Measurements from ENCODE around the gene MYCL.

Gene MYCL

DNA sequence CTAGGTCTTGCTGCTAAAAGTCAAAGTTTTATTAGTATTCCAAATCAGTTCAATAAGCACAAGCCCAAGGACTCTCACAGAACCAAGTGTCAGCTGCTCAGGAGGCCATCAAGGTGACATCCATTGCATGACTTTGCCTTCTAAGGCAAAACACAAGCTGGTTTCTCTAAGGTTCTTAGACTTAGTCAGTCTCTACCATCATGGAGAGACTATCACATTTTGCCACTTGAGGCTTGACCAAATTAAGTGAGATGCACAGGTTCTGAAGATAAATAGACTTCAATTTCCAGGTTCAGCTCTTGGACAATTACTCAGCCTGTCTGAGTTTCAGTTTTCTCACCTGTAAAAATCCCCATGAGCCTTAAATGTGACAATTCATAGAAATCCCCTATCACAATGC, 47.4 kb downstream of the MYCL start:
- Histone ChIP-seq H3K4me2 (no peak overlapping the region), H4K20me1 (ENCODE audit: insufficient read depth) (no peaks in the 10 kb centered on the region), H3K4me3 (IDR thresholded peaks at IDR 0.05; ENCODE audit: insufficient read depth, low read depth, low read length) (no peak overlapping the region), H3K79me2 (ENCODE audit: insufficient read depth, low read depth) (peaks cover 10% of the 10 kb centered on the region; the same call in 1 of the 2 replicates), H3K9ac (no peak overlapping the region), H3K4me1 (ENCODE audit: low read depth, poor library complexity, severe bottlenecking) (peaks cover 28% of the 10 kb centered on the region), H3K27me3 (ENCODE audit: insufficient read depth, low read depth) (no peaks in the 10 kb centered on the region), H3K36me3 (ENCODE audit: insufficient read depth) (0 out of 2 replicates have a peak, but pooled peaks cover 6% of the 10 kb centered on the region), H3K27ac (no peak overlapping the region), H2AFZ (ENCODE audit: low read depth) (no peak overlapping the region)
- TF ChIP-seq, protein P1, sequence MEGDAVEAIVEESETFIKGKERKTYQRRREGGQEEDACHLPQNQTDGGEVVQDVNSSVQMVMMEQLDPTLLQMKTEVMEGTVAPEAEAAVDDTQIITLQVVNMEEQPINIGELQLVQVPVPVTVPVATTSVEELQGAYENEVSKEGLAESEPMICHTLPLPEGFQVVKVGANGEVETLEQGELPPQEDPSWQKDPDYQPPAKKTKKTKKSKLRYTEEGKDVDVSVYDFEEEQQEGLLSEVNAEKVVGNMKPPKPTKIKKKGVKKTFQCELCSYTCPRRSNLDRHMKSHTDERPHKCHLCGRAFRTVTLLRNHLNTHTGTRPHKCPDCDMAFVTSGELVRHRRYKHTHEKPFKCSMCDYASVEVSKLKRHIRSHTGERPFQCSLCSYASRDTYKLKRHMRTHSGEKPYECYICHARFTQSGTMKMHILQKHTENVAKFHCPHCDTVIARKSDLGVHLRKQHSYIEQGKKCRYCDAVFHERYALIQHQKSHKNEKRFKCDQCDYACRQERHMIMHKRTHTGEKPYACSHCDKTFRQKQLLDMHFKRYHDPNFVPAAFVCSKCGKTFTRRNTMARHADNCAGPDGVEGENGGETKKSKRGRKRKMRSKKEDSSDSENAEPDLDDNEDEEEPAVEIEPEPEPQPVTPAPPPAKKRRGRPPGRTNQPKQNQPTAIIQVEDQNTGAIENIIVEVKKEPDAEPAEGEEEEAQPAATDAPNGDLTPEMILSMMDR (conservative IDR thresholded peaks at IDR 0.05; ENCODE audit: low read depth, low read length): no peak

- H3K4me3 ChIP-seq (IDR thresholded peaks at IDR 0.05; ENCODE audit: insufficient read depth, low read depth, low read length): no peak overlapping the region
- no peak overlapping the region for H3K9ac ChIP-seq
- H3K4me2 ChIP-seq: no peak overlapping the region
- H4K20me1 ChIP-seq (ENCODE audit: insufficient read depth): no peaks in the 10 kb centered on the region
- TF ChIP-seq, protein P1 (conservative IDR thresholded peaks at IDR 0.05; ENCODE audit: low read depth, low read length): no peak
- no peak overlapping the region for H3K27ac ChIP-seq
- no peak overlapping the region for H2AFZ ChIP-seq (ENCODE audit: low read depth)
- H3K4me1 ChIP-seq (ENCODE audit: low read depth, poor library complexity, severe bottlenecking): peaks cover 40% of the 10 kb centered on the region
- H3K36me3 ChIP-seq (ENCODE audit: insufficient read depth): 0 out of 2 replicates have a peak, but pooled peaks cover 6% of the 10 kb centered on the region
- no peaks in the 10 kb centered on the region; the same call in 1 of the 2 replicates for H3K79me2 ChIP-seq (ENCODE audit: insufficient read depth, low read depth)
- no peaks in the 10 kb centered on the region for H3K27me3 ChIP-seq (ENCODE audit: insufficient read depth, low read depth)
Measured at GRCh38 chr1:39852876-39853275, 48.8 kb downstream of the MYCL start.

GRCh38 chr1:39852214-39852791, 49.4 kb downstream of the MYCL start:
- H3K4me1 ChIP-seq (ENCODE audit: low read depth, poor library complexity, severe bottlenecking): peaks cover 45% of the 10 kb centered on the region
- H2AFZ ChIP-seq (ENCODE audit: low read depth): no peak overlapping the region
- TF ChIP-seq, protein P1 (conservative IDR thresholded peaks at IDR 0.05; ENCODE audit: low read depth, low read length): no peak
- 0 out of 2 replicates have a peak, but pooled peaks cover 6% of the 10 kb centered on the region for H3K36me3 ChIP-seq (ENCODE audit: insufficient read depth)
- H3K27ac ChIP-seq: no peak overlapping the region
- H4K20me1 ChIP-seq (ENCODE audit: insufficient read depth): no peaks in the 10 kb centered on the region
- no peak overlapping the region for H3K9ac ChIP-seq
- H3K79me2 ChIP-seq (ENCODE audit: insufficient read depth, low read depth): no peaks in the 10 kb centered on the region; the same call in 1 of the 2 replicates
- no peaks in the 10 kb centered on the region for H3K27me3 ChIP-seq (ENCODE audit: insufficient read depth, low read depth)
- no peak overlapping the region for H3K4me3 ChIP-seq (IDR thresholded peaks at IDR 0.05; ENCODE audit: insufficient read depth, low read depth, low read length)
- H3K4me2 ChIP-seq: no peak overlapping the region

DNA sequence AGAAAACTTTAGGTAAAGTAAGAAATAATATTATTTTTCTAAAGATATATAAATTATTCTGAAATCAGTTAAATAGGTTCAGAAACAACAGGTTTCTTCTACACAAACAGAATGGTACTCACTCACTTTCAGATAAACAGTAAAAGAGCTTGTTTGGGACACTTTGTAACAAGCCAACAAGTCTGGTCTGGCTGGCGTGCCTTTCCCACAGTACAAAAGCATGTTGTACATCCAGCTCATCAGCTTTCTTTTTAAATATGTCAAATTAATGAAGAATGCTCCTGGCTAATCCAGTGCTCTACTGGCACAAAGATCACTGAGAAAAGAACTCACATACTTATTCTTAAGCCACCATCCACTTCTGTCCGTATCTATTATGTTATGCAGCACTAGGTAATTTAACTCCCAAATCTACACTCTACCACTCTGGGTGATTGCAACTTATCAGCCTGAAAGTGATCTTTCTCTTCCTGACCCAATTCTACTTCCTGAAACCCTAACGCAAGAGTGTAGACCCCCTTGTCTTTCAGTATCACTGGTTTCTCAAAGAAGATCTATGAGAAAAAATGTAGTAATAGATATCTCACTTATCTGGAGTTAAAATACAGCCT, 51.0 kb downstream of the MYCL start:
- no peaks in the 10 kb centered on the region for H3K27me3 ChIP-seq (ENCODE audit: insufficient read depth, low read depth)
- H3K4me3 ChIP-seq (IDR thresholded peaks at IDR 0.05; ENCODE audit: insufficient read depth, low read depth, low read length): no peak overlapping the region
- peaks cover 61% of the 10 kb centered on the region for H3K4me1 ChIP-seq (ENCODE audit: low read depth, poor library complexity, severe bottlenecking)
- no peaks in the 10 kb centered on the region for H4K20me1 ChIP-seq (ENCODE audit: insufficient read depth)
- H3K27ac ChIP-seq: no peak overlapping the region
- 0 out of 2 replicates have a peak, but pooled peaks cover 6% of the 10 kb centered on the region for H3K36me3 ChIP-seq (ENCODE audit: insufficient read depth)
- TF ChIP-seq, protein P1 (conservative IDR thresholded peaks at IDR 0.05; ENCODE audit: low read depth, low read length): no peak
- H3K9ac ChIP-seq: no peak overlapping the region
- no peak overlapping the region for H3K4me2 ChIP-seq
- H3K79me2 ChIP-seq (ENCODE audit: insufficient read depth, low read depth): no peaks in the 10 kb centered on the region; the same call in 1 of the 2 replicates
- H2AFZ ChIP-seq (ENCODE audit: low read depth): no peak overlapping the region

All from KMS-11 (cell line).